ENCODE results near the gene ARHGAP8.

DNA sequence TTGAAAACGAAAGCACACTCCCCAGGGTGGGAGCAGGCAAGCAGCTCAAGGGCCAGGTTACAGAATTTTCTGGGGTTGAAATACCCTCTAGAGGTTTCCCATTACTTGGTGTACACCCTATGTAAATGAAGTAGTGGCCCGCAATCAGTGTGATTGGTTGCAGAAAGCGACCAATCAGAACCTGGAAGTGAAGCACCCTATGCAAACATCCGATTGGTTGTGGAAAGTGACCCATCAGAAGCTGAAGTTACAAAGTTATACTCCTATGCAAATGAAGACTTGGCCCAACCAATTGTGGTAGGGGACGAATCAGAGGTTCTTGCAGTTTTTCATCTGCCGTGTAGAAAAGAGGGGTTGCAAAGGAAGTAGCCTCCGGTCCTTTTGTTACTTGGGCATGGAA, 31.2 kb upstream of the ARHGAP8 start:
- TF ChIP-seq EZH2 (IDR thresholded peaks at IDR 0.05; ENCODE audit: borderline replicate concordance) (no peak), CTCF (IDR thresholded peaks at IDR 0.05; ENCODE audit: poor library complexity) (no peak)

Measured in hepatocyte (in vitro differentiated cells).